Measurements from ENCODE around the gene WDR86. TPM values are rescaled to one million over a fixed set of nuclear protein-coding genes. Genes with fewer than 3 reads are reported as not detected.
A peak's percentile ranks its signal among the peaks of the same experiment; 100 is the strongest.

WDR86 gene
- total and polyA plus RNA-seq, 2 of the 8 experiments (the other 6 are each of a cell fraction or from before 2014, with no cell fraction given), result 12.7 to 15.8 TPM

GRCh38 chr7:151341357-151342101, 68.3 kb downstream of the WDR86 start, which contains the start of gene NUB1:
Gene NUB1, plus strand, starts transcription at chr7:151341812. Its CDS starts 3,538 bp downstream, at chr7:151345350.
- ChIA-PET POLR2A (ENCODE audit: partially characterized antibody) (interaction anchor here (0.9 to 1.3 kb wide), 6 partner anchors 13 to 39 kb away, joined by 3 to 7 read pairs (median 4); no protein-coding TSS in a partner anchor), CTCF (ENCODE audit: partially characterized antibody) (interaction anchor here (0.6 to 8.5 kb wide), 6 partner anchors 10 to 445 kb away, joined by 3 to 75 read pairs (median 4); no protein-coding TSS in a partner anchor)
- Histone ChIP-seq H2BK15ac (ENCODE audit: low read length) (no peak within 1 kb of the TSS; the same call in 1 of the 2 replicates), H4K5ac (ENCODE audit: insufficient read length, low read depth, low read length) (peak within 1 kb of the TSS; percentile 78), H3K18ac (ENCODE audit: extremely low read depth, low read length) (peak within 1 kb of the TSS; percentile 68), H4K91ac (replicated peaks; ENCODE audit: insufficient read length, low read length) (no peak within 1 kb of the TSS), H2BK5ac (ENCODE audit: low read depth, low read length) (no peak within 1 kb of the TSS), H3K27me3 (replicated peaks in 1 of 4; ENCODE audit: control insufficient read depth in 3 of 4, extremely low read depth in 1 of 4, insufficient read depth in 3 of 4, low read length in 3 of 4) (no peaks in the 10 kb centered on the region), H3K4me3 (ENCODE audit: extremely low read depth in 1 of 4, insufficient read depth in 2 of 4, low read depth in 3 of 4, low read length in 4 of 4) (peak within 1 kb of the TSS; percentile 53 to 90 (median 67)), H3K36me3 (ENCODE audit: control insufficient read depth in 2 of 4, insufficient read depth in 4 of 4, low read length in 3 of 4) (peaks cover 0 to 13% (median 7%) of the 10 kb centered on the region in 4 experiments; a peak in 6 of 8 replicates), H3K23me2 (ENCODE audit: low read depth, low read length) (peaks cover 4% of the 10 kb centered on the region), H3K9ac (replicated peaks in 1 of 4; ENCODE audit: extremely low read depth in 1 of 4, low read depth in 3 of 4, low read length in 3 of 4) (peak within 1 kb of the TSS; percentile 59 to 99 (median 66)), H3K9me3 (ENCODE audit: insufficient read depth in 2 of 2, low read depth in 1 of 2, low read length in 1 of 2) (no peaks in the 10 kb centered on the region), H4K8ac (ENCODE audit: extremely low read depth, insufficient read depth, low read length) (peak within 1 kb of the TSS; percentile 73; the same call in 1 of the 2 replicates), H2BK120ac (replicated peaks; ENCODE audit: low read depth, low read length) (no peak within 1 kb of the TSS), H3K27ac (ENCODE audit: low read depth, low read length) (peak within 1 kb of the TSS; percentile 55; the same call in 1 of the 2 replicates), H3K4ac (replicated peaks; ENCODE audit: insufficient read length, low read depth, low read length) (no peak within 1 kb of the TSS), H3K56ac (replicated peaks; ENCODE audit: insufficient read length, low read depth, low read length) (peak within 1 kb of the TSS; percentile 67), H2AK5ac (ENCODE audit: low read depth, low read length) (no peak within 1 kb of the TSS), H3K79me2 (ENCODE audit: control insufficient read depth in 1 of 2, insufficient read depth in 2 of 2, low read length in 2 of 2) (peaks cover 0 to 14% of the 10 kb centered on the region in 2 experiments; a peak in 2 of 4 replicates), H3K4me2 (ENCODE audit: insufficient read depth in 1 of 2, low read depth in 2 of 2, low read length in 2 of 2) (peak within 1 kb of the TSS; percentile 66), H3K23ac (ENCODE audit: insufficient read length) (no peak within 1 kb of the TSS), H2BK12ac (ENCODE audit: low read depth, low read length) (no peak within 1 kb of the TSS; the same call in 1 of the 2 replicates), H2AFZ (ENCODE audit: low read length) (peak within 1 kb of the TSS; percentile 78), H2BK20ac (ENCODE audit: low read length) (no peak within 1 kb of the TSS), H3K79me1 (ENCODE audit: low read depth, low read length) (no peaks in the 10 kb centered on the region), H3K4me1 (replicated peaks in 1 of 4; ENCODE audit: control insufficient read depth in 3 of 4, insufficient read depth in 4 of 4, low read length in 3 of 4) (no peaks in the 10 kb centered on the region; a peak in 2 of 7 replicates), H3K14ac (ENCODE audit: insufficient read length) (no peak within 1 kb of the TSS), H4K20me1 (replicated peaks in 1 of 2; ENCODE audit: control insufficient read depth in 1 of 2, insufficient read depth in 2 of 2, low read length in 2 of 2) (peaks cover 0 to 1% of the 10 kb centered on the region in 2 experiments)
- FAIRE-seq, result no peak
- 7% methylated on average over 32 of the region's 72 CpGs; no CpG with 5 or more reads in 1 of the 2 experiments for WGBS, 2 experiments (ENCODE audit: extremely low coverage in 1 of 2, insufficient coverage in 1 of 2, insufficient read length in 1 of 2, insufficient replicate concordance in 2 of 2, low coverage in 1 of 2, low lambda C conversion rate in 2 of 2, missing lambda C conversion rate in 1 of 2)
- peak; percentile 63 to 100 for DNase-seq (ENCODE audit: low read depth in 1 of 2, low spot score in 2 of 2)
- TF ChIP-seq SIN3A (conservative IDR thresholded peaks at IDR 0.05 in 1 of 2, IDR thresholded peaks at IDR 0.05 in 1 of 2; ENCODE audit: low read depth in 1 of 2, low read length in 2 of 2) (peak in 1 of 2 experiments; percentile 64; a peak in 1 of 4 replicates), JUND (IDR thresholded peaks at IDR 0.05; ENCODE audit: low read length) (no peak), CBX5 (IDR thresholded peaks at IDR 0.05; ENCODE audit: low read depth, low read length) (no peak), KDM4A (IDR thresholded peaks at IDR 0.05; ENCODE audit: low read depth, low read length, severe bottlenecking) (peak; percentile 77), TBP (IDR thresholded peaks at IDR 0.05; ENCODE audit: low read depth, low read length) (peak; percentile 33; the same call in 1 of the 2 replicates), TEAD4 (IDR thresholded peaks at IDR 0.05; ENCODE audit: low read depth, low read length) (no peak), CEBPB (IDR thresholded peaks at IDR 0.05; ENCODE audit: low read depth, low read length) (no peak), TAF1 (IDR thresholded peaks at IDR 0.05; ENCODE audit: low read depth, low read length) (peak; percentile 72), PHF8 (conservative IDR thresholded peaks at IDR 0.05; ENCODE audit: low read depth, low read length) (peak; percentile 89; the same call in 1 of the 2 replicates), ASH2L (IDR thresholded peaks at IDR 0.05; ENCODE audit: low read length) (peak; percentile 73), POLR2AphosphoS5 (IDR thresholded peaks at IDR 0.05; ENCODE audit: low read depth, low read length) (peak; percentile 78), RBBP5 (IDR thresholded peaks at IDR 0.05; ENCODE audit: borderline replicate concordance, low read depth, low read length) (peak; percentile 89)
